ENCODE data around the gene DSCAM.

Gene DSCAM

DNA sequence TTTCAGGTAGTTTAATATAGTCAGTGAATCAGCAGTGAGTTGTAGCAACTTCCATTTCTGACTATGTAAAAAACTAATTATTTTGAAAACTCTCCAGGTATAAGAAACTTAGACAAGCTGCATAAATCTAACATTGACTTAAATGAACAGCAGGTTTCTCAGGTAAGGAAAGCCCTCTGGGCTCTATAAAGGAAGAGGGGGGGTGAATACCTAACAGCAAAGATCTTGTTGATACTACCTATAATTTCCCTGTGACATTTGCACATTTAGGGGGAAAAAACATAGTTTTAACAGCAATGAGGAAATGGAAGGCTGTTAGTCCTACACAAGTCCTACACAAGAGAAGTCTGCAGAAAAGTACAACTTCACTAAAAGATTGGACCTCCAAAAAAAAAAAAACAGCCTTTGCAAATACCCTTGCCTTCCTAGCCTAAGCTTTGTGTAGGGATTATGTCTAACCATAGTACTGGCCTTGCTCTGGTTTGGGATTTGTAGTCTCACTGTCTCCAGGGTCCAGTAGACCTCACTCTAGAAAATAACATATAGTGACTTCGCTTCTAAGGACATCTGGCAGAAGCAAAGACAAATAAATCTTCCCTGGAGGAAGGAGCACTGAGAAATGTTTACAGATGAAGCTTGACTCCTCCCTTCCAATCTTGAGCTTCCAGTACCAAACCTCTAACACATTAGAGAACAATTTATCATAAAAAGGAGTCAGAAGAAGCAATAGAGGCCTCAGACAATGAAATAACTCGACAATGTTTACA, 459.8 kb downstream of the DSCAM start:
- no peak for DNase-seq (ENCODE audit: low read depth in 2 of 2, low spot score in 1 of 2)

DNA sequence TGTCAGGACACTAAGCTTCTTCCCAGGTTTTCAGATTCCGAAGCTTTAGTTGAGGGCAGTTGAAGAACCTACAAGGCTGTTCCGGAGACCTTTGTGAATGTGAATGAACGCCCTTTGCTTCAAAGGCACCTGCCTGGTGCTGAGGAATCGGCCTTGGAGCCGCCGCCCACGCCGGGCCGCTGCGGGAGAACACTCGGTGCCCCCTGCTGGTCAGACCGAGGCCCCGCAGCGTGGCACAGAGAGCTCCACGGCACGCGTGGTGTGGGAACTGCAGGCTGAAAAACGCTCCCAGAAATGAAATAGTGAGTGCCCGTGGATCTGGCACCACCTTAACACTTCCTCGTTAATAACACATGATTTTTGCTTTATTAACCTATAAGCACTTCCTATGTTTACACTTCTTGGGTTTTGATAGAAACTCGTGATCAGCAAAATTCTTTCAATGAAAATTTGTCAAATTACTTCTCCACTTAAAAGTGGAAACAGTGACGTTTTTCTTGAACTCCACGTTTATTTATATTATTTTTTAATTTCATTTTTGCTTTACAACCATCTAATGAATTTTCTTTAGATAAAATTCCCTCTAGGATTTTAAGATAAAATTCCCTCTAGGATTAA, 460.6 kb downstream of the DSCAM start:
- no peak for DNase-seq (ENCODE audit: low read depth in 2 of 2, low spot score in 1 of 2)

DNA sequence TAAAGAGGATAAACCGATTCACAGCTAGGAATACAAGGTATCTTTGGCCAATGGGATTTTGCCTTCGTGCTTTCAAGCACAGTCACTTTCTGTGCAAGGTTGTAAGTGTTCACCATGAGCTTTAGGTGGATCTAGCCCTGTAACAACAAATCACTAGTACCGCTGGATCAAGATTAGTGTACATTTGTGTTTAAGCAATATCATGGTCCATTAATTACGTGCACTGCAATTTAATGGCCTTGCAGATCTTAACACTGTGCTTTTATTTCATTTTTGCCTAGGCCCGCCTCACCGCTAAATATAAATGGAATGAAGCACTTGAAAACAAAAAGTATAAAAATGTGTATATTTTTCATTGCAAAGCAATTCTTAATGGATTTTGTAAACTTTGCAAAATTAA, 461.1 kb downstream of the DSCAM start:
- DNase-seq (ENCODE audit: low read depth in 2 of 2, low spot score in 1 of 2), result no peak

DNA sequence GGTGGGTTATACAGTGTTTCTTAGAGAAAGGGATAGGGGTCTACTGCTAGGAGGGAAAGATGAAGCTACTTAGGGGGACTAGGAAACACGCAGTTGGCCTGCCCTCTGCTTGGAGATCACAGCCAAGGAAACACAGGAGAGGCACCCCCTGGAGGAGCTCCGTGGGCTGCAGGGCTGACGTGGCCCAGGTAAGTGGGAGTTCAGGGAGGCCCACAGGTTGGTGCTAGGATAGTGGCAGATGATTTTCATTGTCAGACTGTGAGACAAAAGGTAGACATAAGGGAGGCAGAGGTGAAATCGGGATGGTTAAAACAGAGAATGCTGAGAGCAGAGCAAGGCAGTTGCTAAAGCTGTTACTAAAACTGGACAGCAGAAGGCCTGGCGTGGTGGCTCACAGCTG, 463.0 kb downstream of the DSCAM start:
- no peak for DNase-seq (ENCODE audit: low read depth in 2 of 2, low spot score in 1 of 2)

DNA sequence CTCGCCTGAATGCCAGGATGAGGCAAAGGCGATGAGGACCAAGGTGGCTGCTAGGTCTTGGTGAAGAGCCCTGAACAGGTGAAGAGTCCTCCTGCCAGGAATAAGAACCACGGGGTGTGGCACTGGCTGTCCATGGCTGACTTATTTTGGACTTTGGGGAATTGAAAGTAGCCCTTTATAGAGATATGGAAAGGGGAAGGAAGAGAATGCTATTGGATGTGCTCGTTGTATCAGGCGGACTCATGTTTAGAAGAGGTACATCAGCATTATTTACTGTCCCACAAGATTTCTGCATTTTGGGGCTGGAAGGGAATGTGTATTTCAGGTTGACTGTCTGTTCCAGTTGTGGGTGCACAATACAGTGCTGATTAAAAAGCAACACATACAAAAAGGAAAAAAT, 465.8 kb downstream of the DSCAM start:
- DNase-seq (ENCODE audit: low read depth in 2 of 2, low spot score in 1 of 2), result no peak

DNA sequence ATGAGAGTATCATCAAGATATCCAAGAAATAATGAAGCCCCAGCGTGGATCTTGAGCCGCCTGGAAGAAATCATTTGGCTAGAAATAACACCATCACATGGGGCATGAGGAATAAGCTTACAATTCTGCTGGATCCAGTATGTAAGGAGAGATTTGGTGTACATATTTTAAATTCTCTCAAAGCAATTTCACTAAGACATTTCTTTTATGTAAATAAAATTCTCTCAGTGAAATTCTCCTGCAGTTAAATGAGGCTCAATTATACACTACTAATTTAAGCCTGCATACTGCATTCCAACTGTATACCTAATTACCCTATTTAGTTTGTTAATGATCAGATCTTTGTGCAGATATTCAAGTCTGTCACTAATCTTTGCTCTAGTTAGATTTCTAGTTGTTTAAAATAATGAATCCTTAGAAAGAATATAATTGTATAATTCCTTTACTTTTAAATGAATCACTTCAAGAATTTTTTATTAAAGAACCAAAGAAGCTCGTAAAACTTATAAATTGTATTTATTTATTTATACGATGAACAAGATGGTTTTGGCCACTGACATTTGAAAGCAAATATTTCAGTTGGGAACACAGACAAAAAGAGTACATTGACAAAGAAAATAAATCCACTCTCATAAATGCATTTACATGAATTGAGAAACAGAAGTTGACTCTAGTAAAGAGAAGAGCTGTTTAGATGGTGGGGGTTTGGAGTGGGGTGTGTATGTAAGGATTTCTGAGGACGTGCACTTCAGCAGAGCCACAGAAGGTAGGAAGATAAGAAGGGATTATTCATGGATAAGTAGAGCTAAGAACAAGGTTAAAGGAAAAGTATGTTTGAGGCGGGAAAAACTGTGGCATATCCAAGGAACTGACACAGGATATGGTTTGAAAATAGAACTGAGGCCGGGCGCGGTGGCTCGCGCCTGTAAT, 466.8 kb downstream of the DSCAM start:
- no peak for DNase-seq (ENCODE audit: low read depth in 2 of 2, low spot score in 1 of 2)

DNA sequence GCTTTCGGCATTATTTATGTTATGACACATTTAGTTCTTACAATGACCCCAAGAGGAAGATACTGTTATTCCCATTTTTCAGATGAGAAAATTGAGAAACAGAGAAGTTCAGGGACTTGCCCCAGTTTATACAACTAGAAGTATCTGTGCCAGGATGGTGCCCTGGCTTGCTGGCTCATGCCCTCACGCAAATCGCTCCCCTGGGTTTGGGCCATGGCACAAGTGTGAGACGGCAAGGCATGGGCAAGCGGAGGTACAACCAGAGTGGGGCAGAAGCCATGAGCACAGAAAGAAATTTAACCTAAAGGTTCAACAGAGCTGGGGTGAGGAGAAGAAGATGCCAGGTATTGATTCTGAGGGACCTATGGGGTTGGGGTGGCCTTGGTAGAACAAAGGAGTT, 469.8 kb downstream of the DSCAM start:
- no peak for DNase-seq (ENCODE audit: low read depth in 2 of 2, low spot score in 1 of 2)

DNA sequence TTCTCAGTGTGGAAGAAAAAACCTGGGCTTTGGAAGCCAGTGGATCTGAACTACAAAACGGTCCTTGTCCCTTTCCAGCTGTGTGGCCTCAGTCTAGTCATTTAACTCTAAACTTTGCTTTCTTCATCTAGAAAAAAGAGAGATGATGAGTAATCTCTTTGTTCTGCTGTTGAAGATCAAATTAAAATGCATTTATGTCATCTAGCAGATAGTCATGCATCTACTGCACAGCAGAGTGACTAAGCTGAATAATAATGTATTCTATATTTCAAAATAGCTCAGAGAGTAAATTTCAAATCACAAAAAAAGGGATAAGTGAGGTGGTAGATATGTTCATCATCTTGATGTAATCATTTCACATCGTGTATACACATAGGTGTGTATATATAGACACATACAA, 473.2 kb downstream of the DSCAM start:
- no peak for DNase-seq (ENCODE audit: low read depth in 2 of 2, low spot score in 1 of 2)

DNA sequence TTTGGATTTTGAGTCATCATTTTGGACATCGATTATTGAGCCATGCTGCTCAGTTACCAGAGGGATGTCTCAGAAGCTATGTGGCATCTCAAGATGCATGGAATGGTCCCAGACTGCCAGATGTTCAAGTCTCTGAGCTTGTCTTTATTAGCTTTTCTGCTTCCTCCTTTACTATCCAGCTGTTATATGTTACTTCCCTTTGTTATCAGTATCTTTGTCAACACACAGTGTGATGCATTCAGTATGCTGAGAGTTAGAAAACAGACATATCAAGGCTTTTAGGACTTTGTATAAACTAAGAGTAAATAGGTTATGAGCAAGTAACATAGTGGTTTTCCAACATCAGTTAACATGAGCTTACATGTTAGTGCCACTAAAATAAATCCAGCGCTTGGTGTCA, 474.5 kb downstream of the DSCAM start:
- no peak for DNase-seq (ENCODE audit: low read depth in 2 of 2, low spot score in 1 of 2)

DNA sequence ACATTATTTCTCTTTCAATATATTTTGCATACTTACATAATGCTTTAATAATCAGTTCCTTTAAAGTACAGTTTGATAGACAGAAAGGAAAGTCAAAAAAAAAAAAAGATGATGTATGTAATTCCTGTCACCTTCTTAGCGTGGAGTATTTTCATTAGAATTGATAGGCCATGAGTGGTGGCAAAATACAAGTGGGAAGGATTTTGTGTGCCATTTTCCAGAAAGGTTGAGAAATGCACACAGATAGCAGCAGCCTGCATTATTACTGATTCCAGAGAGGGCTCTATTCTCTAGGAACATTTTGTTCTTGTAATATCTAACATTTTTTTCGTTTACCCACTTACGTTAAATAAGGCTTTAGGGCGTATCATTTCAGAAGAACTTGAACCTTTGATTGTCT, 475.6 kb downstream of the DSCAM start:
- DNase-seq (ENCODE audit: low read depth in 2 of 2, low spot score in 1 of 2), result no peak

DNA sequence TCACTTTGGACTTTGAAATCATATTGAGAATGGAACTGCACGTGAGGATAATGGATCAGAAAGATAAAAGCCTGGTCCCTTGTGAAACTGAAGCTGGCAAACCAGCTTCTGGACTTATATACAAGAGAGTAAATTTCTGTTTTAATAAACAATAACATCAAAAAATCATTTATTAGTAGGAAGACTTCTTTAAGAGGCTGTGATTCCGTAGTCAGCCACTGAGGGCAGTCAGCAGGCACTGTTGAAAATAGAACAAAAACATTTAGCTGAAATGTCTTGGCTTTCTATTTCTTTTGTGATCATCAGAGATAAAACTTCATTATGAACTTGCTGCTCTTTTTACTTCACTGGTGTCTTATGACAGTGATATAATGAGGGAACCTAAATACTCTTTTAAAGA, 490.3 kb downstream of the DSCAM start:
- DNase-seq (ENCODE audit: low read depth in 2 of 2, low spot score in 1 of 2), result no peak

DNA sequence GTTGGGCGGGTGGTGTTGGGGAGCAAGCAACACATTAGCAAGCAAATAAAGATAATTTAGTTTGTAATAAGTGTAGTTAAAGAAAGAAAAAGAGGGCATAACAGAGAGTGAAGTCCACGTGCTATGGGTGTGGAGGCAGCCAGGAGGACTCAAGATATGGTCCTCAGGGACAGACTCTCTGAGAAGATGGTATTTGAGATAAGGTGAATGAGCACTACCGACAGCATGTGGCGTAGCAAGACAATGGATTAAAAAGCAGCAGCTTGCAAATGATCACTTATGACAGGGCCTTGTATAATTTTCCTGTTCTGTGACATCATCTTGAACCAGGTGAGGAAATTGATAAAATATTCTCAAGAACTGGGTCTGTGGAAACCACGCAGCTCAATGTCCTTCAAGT, 491.9 kb downstream of the DSCAM start:
- DNase-seq (ENCODE audit: low read depth in 2 of 2, low spot score in 1 of 2), result no peak

DNA sequence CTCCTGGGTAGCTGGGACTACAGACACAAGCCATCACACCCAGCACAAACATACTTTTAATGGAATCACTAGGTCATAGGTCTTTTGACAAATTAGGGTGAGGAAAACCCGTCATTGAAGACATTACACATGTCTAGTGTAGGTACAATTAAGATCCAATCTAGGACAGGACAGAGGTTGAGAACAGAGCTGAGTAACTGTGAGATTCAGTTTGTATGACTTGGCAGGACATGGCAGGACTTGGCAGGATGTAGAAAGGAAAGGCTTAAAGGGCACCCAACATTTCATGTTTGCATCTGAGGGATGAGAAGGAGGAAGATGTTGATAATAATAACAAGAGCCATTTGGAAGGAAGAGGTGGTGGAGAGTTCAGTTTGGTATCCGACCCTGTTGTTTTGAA, 496.0 kb downstream of the DSCAM start:
- DNase-seq (ENCODE audit: low read depth in 2 of 2, low spot score in 1 of 2), result no peak

DNA sequence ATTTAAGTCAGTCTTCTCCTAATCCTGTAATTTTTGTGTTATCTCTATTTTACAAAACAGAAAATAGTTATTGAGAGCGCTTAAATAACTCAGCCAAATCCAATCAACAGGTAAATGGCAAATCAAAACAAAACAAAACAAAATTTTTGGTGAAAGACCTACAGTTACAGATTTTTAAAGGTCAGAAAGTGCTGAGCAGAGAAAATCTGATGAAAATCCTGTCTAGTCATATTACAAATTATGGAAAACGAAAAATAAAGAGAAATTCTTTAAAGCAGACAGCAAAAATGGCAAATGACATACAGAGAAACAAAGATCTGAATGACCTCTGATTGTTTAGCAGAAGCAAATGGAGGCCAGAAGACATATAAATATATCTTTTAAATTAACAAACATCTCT, 497.4 kb downstream of the DSCAM start:
- DNase-seq (ENCODE audit: low read depth in 2 of 2, low spot score in 1 of 2), result no peak

DNA sequence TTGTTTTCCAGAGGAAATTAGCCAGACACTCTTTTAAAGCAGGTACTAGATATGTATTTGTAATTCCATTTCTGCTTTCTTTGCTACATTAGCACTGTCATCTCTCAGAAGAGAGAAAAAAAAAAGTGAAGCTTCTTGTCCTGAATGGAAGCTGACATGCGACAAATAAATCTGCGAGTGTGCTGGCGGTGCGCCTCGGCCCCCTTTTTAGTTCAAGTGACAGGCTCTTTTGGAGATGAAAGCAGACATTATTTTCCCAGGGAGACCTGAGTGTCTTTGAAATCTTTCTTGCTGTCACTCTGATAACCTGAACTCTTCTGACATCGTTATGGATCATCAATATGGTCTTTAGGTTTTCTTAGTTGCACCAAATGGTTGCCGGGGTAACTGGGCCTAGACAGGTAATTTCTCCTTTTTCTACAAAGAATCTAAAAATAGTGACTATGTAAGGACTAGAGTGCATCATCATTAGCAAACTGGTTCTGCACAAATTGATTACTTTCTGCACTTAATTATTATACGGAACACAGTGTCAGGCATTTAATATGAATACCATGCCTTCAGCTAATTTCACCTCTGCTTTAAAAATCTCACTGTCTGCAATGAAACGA, 501.1 kb downstream of the DSCAM start:
- DNase-seq (ENCODE audit: low read depth in 2 of 2, low spot score in 1 of 2), result no peak

DNA sequence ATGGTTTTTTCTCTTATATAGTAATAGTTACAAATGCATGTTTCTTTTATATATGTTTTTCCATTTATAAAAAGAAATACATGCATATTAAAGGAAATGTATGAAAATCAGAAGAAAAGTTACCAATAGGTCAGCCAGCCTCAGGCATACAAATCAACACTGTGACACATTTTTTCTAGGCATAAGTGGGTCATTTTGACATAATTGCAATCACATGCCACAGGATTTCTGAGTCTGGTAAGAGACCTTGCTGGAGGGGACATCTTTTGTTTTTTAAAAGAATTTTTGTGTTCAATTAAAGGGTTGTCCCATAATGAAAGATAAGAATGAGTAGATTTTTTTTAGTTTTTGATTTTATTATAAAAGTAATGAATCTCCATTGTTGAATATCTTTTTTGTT, 506.6 kb downstream of the DSCAM start:
- DNase-seq (ENCODE audit: low read depth in 2 of 2, low spot score in 1 of 2), result no peak

DNA sequence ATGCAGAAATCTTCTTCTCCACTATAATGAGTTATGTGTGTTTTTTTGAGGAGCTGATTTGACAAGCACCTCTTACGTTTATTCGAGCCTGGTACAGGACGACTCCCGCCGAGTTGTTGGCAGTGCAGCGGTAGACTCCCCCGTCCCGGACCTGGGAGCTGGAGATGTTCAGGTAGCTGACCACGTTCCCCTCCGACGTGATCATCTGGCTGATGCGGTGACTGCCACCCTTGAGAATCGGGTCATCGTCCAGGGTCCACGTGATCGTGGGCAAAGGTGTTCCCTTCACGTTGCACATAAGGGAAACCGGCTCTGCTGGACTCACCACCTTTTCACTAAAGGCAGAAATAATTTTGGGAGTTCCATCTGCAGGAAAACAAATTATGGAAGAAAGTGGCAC, 507.9 kb downstream of the DSCAM start:
- DNase-seq (ENCODE audit: low read depth in 2 of 2, low spot score in 1 of 2), result no peak

DNA sequence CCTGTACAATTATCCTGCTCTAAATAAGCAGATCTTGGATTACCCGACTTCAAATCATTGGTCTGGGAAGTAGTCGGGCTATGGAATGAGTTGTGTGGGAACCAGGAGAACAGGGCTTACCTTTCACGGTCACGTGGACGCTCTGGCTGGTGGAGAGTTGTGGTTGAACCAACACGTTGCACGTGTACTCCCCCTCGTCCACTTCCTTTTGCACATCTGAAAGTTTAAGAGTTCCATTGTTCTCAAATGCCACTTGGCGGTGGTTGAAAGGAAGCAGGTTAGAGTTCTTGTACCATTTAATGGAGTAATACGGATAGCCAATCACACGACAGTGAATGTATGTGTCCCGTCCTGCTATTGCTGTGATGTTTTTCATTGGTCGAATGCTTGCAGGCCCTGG, 509.0 kb downstream of the DSCAM start:
- no peak for DNase-seq (ENCODE audit: low read depth in 2 of 2, low spot score in 1 of 2)

DNA sequence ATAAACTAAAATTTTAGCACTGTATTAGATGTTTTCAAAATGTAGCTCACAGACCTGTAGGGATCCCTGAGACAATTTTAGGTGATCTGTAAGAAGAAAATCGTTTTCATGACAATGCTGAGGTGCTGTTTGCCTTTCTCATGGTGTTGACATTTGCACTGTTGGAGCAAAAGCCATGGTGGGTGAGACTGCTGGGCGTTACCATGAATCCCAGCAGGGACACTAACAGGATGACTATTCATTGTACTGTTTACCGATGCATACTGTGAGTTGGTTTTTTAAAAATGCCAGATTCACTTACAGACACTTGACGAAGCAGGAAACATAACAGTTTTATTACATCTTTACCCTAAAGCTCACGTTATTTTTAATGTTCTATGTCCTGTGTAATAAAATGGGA, 511.3 kb downstream of the DSCAM start:
- DNase-seq (ENCODE audit: low read depth in 2 of 2, low spot score in 1 of 2), result no peak

DNA sequence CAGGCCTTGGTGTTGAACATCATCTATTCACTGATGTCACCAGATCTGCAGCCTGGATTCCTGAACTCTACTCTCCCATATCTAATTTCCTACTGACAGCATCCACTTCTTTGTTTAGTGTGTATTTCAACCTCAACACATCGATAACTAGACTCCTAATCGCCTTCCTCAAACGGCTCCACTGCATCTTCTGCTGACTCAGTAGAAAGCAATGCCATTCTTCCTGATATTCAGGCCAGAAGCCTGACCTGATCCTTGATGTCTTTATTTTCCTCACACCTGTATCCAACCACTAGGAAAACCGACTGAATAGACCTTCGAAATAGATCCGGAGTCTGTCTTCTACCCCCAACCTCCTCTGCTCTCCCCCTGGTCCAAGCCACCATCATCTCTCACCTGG, 512.8 kb downstream of the DSCAM start:
- no peak for DNase-seq (ENCODE audit: low read depth in 2 of 2, low spot score in 1 of 2)

DNA sequence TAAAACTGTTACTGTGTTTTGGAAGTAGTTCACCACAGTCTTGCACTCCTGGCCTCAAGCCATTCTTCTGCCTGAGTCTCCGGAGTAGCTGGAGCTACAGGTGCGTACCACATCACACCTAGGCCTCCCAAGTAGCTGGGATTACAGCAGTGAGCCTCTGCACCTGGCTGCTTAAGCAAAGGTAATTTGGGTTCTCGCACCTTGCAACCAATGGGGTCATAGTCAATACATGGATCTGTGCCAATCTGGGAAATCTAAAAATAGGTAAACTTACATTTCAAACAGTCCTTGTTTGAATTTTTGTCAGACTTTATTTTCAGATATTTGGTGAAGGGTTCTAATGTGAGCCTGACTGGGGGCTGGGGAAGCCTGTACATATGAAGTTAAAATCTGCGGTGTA, 513.2 kb downstream of the DSCAM start:
- DNase-seq (ENCODE audit: low read depth in 2 of 2, low spot score in 1 of 2), result no peak

DNA sequence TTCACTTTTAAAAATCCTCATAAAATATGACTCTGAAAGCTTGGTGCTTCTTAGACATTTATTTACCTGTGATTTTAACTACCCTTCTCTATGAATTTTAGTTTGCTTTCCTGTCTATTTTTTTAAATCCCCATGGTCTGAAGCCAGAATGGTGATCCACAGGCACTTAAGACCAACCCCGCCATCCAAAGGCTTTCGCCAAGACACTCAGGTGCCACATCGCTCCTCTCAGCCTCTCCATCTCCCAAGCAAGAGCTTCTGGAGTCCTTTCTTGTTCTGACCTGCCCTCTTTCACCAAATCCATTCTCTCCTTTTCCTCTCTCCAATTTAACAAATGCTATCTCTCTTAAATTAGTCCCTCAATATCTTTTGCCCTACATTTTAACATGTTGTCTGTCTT, 515.2 kb downstream of the DSCAM start:
- DNase-seq (ENCODE audit: low read depth in 2 of 2, low spot score in 1 of 2), result no peak

Data from stimulated activated CD8-positive, alpha-beta memory T cell treated with anti-CD3 and anti-CD28 coated beads, Interleukin-4, amount 100 ng/mL, for 1 hour (primary cell).